Activated T-cell treated with anti-CD3 and anti-CD28 coated beads, Interleukin-2, amount 50 U/mL, for 72 hours (primary cell): Measurements from ENCODE around the gene ACSL3. TPM values are rescaled to one million over a fixed set of nuclear protein-coding genes. Genes with fewer than 3 reads are reported as not detected.
"Not testable (repeated sequence)": the region's sequence is repeated elsewhere in the genome, so short reads cannot be mapped to it uniquely, and the experiment has no call there.

Experiments
- ATAC-seq, 2 donors: fragments of 150-1000 bp; cut with Tn5 transposase; replicated peaks in 1 of 2; 2 replicates each; pipeline ENCODE4 v1.10.0; 2021; ENCODE audit warnings: moderate library complexity in 2 of 2, mild to moderate bottlenecking in 1 of 2
- DNase-seq, 2 donors: peaks; one replicate each; pipeline ENCODE4 v3.0.0; 2021 to 2022; ENCODE audit warnings: mixed read lengths in 1 of 2
- H3K27ac Mint-ChIP-seq: one replicate; pipeline ENCODE4 v1.8.0; 2022; ENCODE audit warnings: mild to moderate bottlenecking, moderate library complexity, mixed read lengths
- H3K27me3 Mint-ChIP-seq: one replicate; pipeline ENCODE4 v1.8.0; 2022; ENCODE audit warnings: low read depth, mixed read lengths
- H3K36me3 Mint-ChIP-seq, 2 donors: one replicate each; pipeline ENCODE4 v1.8.0; 2022; ENCODE audit warnings: mixed read lengths in 2 of 2, mild to moderate bottlenecking in 1 of 2; ENCODE audit not compliant: insufficient read depth in 2 of 2
- H3K4me1 Mint-ChIP-seq: one replicate; pipeline ENCODE4 v1.8.0; 2022; ENCODE audit warnings: low read depth, mixed read lengths
- H3K4me3 Mint-ChIP-seq, 2 donors: one replicate each; pipeline ENCODE4 v1.8.0; 2022; ENCODE audit warnings: mild to moderate bottlenecking in 2 of 2, mixed read lengths in 2 of 2, moderate library complexity in 2 of 2
- H3K9me3 Mint-ChIP-seq, 2 donors: one replicate each; pipeline ENCODE4 v1.8.0; 2022; ENCODE audit warnings: mixed read lengths in 2 of 2
- total RNA-seq, 2 donors: library from RNA; stranded (reverse); gene quantifications; one replicate each; pipeline ENCODE4 v1.2.3, GENCODE V29; 2022

ACSL3 gene
- total RNA-seq, 2 donors from 2014 or later, result 63.3 to 69.3 TPM

GRCh38 chr2:222837643-222838056, 23.2 kb upstream of the ACSL3 start:
- DNase-seq (no peak), ATAC-seq (no peak)
- Mint-ChIP-seq H3K36me3 (no peaks in the 10 kb centered on the region), H3K4me3 (no peak overlapping the region), H3K9me3 (no peaks in the 10 kb centered on the region), H3K27me3 (peaks cover 25% of the 10 kb centered on the region), H3K27ac (no peak overlapping the region), H3K4me1 (peaks cover 15% of the 10 kb centered on the region)

DNA sequence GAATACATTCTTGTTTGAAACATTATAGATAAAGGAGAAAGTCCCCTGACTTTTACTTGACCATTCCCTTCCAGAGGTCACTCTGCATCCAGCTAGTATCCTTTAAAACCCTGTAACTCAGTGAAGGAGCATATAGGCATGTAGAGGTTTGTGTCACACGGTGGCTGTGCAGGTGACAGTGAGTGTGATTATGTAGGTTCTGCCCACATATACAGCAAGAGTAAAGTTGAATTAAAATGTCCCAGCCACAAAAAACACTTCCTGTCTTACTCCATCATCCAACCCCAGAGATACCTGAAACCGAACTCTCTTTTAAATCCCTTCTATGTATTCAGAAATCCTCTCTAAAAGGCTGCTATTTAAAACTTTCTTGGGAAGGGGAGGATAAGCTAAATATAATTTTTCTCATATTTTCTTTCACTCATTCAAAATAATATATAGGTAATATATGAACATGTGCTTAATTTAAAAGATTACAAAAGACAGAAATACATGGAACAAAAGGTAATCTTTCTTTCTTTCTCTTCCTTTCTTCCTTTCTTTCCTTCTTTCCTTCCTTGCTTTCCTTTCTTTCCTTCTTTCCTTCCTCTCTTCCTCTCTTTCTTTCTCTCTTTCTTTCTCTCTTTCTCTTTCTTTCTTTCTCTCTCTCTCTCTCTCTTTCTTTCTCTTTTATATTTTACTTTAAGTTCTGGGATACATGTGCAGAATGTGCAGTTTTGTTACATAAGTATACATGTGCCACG, 20.6 kb upstream of the ACSL3 start:
- Mint-ChIP-seq H3K4me3 (peak overlapping the region in 1 of 2 donors; percentile 4), H3K9me3 (no peaks in the 10 kb centered on the region), H3K4me1 (peaks cover 27% of the 10 kb centered on the region), H3K36me3 (no peaks in the 10 kb centered on the region), H3K27ac (no peak overlapping the region), H3K27me3 (peaks cover 34% of the 10 kb centered on the region)
- peak; percentile 72 to 78 for ATAC-seq
- DNase-seq, result no peak

DNA sequence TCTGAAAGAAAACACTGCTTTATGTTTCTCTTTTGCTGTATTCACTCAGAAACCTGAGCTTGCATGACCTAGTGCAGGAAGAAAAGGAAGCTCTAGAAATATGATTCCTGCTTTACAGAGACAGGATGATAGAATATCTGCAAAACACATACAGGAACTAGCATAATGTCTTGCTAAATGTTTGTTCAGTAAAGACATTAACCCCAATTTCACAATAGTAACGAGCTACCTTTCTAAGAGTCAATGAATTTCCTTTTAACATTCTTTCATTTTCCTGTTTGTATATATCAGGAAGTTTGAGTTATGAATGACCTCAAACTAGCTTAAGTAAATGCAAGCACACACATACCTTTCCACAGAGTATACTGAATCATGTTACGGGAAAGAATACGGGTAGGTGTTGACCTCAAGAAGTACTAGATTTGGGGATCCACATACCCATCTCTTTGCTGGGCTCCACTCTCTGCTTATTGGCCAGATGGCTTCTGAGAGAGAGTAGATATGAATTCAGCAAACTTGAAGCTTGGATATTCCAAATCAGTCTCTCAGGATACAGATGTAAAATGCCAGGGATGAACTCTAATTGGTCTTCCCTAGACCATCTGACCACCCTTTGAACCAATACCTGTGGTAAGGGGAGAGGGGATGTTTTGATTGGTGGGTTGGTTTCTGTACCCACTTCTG, 18.2 kb upstream of the ACSL3 start:
- Mint-ChIP-seq H3K27ac (peak overlapping the region; percentile 69), H3K9me3 (no peaks in the 10 kb centered on the region), H3K27me3 (peaks cover 21% of the 10 kb centered on the region), H3K4me1 (peaks cover 27% of the 10 kb centered on the region), H3K36me3 (no peaks in the 10 kb centered on the region), H3K4me3 (no peak overlapping the region)
- DNase-seq, result no peak
- ATAC-seq, result no peak

DNA sequence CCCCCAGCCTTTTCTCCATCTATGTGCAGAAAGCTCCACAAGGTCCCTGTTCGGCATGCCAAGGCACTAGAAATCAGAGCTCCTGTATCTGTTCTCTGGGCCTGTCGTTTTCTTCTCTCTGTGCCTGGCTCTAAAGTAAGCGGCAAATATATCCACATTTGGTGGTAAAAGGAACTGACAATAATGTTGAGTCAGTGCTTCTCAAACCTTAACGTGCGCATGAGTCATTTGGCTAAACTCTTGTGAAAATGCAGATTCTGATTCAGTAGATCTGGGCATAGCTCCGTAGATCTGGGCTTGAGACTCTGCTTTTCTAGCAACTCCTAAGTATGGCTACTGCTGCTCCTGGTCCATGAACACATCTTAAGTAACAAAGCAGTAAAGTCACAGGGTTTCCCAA, 16.5 kb upstream of the ACSL3 start:
- Mint-ChIP-seq H3K27me3 (peaks cover 15% of the 10 kb centered on the region), H3K4me1 (peaks cover 27% of the 10 kb centered on the region), H3K36me3 (no peaks in the 10 kb centered on the region), H3K27ac (no peak overlapping the region), H3K4me3 (no peak overlapping the region), H3K9me3 (no peaks in the 10 kb centered on the region)
- ATAC-seq, result peak; percentile 51 to 70
- no peak for DNase-seq

GRCh38 chr2:222845314-222845713, 15.5 kb upstream of the ACSL3 start:
- Mint-ChIP-seq H3K4me1 (peaks cover 22% of the 10 kb centered on the region), H3K27me3 (peaks cover 15% of the 10 kb centered on the region)
- H3K4me3 Mint-ChIP-seq, H3K27ac Mint-ChIP-seq, DNase-seq, ATAC-seq, H3K9me3 Mint-ChIP-seq, H3K36me3 Mint-ChIP-seq: not testable (repeated sequence)

GRCh38 chr2:222846003-222846402, 14.8 kb upstream of the ACSL3 start:
- no peak for ATAC-seq
- no peak overlapping the region for H3K27ac Mint-ChIP-seq

DNA sequence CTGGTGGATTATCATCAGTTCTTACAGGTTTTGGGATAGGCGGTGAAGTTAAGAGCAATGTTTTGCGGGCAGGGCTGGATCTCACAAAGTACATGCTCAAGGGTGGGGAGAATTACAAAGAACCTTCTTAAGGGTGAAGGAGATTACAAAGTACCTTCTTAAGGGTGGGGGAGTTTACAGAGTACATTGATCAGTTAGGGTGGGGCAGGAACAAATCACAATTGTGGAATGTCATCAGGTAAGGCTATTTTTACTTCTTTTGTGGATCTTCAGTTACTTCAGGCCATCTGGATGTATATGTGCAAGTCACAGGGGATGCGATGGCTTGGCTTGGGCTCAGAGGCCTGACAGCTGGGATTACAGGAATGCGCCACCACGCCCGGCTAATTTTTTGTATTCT, 12.8 kb upstream of the ACSL3 start:
- not testable (repeated sequence) for H3K27ac Mint-ChIP-seq, H3K4me1 Mint-ChIP-seq, H3K4me3 Mint-ChIP-seq, H3K9me3 Mint-ChIP-seq, DNase-seq, H3K36me3 Mint-ChIP-seq, ATAC-seq
- peaks cover 11% of the 10 kb centered on the region for H3K27me3 Mint-ChIP-seq

More at GRCh38 chr2:222846003-222846402, 14.8 kb upstream of the ACSL3 start:
- no peak for DNase-seq
- peaks cover 18% of the 10 kb centered on the region for H3K4me1 Mint-ChIP-seq
- H3K36me3 Mint-ChIP-seq, result no peaks in the 10 kb centered on the region
- H3K27me3 Mint-ChIP-seq, result peaks cover 15% of the 10 kb centered on the region
- no peaks in the 10 kb centered on the region for H3K9me3 Mint-ChIP-seq
- H3K4me3 Mint-ChIP-seq, result no peak overlapping the region

DNA sequence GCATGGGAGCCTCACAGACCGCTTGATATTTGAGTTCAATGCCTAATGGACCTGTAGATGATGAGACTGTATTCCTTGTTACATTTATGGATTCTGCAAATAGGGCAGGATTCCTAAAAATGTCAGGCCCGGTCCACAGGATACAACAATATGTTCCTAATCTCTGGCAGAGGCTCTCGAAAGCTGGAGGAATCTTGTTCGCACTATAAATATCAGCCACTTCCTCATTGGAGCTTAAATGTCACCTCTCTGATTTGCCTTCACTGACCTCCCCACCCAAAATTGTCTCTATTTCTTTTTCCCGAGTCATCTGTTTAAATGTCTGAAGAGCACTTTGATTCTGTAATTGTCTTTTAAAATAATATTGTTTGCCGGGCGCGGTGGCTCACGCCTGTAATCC, 12.0 kb upstream of the ACSL3 start:
- Mint-ChIP-seq H3K27ac (no peak overlapping the region), H3K4me3 (no peak overlapping the region), H3K27me3 (peaks cover 6% of the 10 kb centered on the region), H3K4me1 (peaks cover 4% of the 10 kb centered on the region), H3K36me3 (no peaks in the 10 kb centered on the region), H3K9me3 (no peaks in the 10 kb centered on the region)
- ATAC-seq (no peak), DNase-seq (no peak)

GRCh38 chr2:222851956-222852617, 8.7 kb upstream of the ACSL3 start:
- Mint-ChIP-seq H3K36me3 (no peaks in the 10 kb centered on the region), H3K4me1 (no peaks in the 10 kb centered on the region), H3K9me3 (no peaks in the 10 kb centered on the region), H3K27ac (no peak overlapping the region), H3K27me3 (peaks cover 5% of the 10 kb centered on the region), H3K4me3 (no peak overlapping the region)
- ATAC-seq, result no peak
- no peak for DNase-seq

DNA sequence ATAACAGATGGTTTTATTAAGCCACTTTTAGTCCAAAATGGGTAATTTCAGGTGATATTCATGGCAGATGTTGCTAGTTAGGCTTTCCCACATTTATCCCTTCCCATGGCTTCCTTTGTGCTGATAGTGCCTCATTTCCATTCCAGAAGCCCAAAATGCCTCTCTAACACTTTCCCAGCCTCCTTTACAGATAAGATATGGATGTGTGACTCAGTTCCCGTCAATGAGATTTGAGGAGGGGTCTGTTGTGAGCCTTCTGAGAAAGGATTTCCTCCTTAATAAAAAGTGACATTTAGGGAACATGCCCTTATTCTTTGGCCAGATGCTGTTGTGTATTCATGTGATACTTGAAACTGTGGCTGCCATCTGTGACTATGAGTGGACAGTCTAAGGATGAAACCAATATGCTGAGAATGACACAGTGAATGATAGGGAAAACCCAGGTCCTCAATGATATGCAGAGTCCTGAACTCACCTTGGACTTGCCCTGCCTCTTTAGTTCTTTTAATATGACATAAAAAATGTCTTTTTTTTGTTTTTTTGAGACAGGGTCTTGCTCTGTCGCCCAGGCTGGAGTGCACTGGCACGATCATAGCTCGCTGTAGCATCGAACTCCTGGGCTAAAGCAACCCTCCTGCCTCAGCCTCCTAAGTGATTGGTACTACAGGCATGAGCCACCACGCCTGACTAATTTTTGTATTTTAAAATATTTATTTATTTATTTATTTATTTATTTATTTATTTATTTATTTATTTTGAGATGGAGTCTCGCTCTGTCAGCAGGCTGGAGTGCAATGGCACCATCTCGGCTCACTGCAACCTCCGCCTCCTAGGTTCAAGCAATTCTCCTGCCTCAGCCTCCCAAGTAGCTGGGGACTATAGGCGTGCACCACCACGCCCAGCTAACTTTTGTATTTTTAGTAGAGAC, 5.8 kb upstream of the ACSL3 start:
- DNase-seq (no peak), ATAC-seq (no peak)
- Mint-ChIP-seq H3K27ac (no peak overlapping the region), H3K36me3 (no peaks in the 10 kb centered on the region), H3K9me3 (no peaks in the 10 kb centered on the region), H3K27me3 (peaks cover 10% of the 10 kb centered on the region), H3K4me1 (peaks cover 4% of the 10 kb centered on the region), H3K4me3 (no peak overlapping the region)

DNA sequence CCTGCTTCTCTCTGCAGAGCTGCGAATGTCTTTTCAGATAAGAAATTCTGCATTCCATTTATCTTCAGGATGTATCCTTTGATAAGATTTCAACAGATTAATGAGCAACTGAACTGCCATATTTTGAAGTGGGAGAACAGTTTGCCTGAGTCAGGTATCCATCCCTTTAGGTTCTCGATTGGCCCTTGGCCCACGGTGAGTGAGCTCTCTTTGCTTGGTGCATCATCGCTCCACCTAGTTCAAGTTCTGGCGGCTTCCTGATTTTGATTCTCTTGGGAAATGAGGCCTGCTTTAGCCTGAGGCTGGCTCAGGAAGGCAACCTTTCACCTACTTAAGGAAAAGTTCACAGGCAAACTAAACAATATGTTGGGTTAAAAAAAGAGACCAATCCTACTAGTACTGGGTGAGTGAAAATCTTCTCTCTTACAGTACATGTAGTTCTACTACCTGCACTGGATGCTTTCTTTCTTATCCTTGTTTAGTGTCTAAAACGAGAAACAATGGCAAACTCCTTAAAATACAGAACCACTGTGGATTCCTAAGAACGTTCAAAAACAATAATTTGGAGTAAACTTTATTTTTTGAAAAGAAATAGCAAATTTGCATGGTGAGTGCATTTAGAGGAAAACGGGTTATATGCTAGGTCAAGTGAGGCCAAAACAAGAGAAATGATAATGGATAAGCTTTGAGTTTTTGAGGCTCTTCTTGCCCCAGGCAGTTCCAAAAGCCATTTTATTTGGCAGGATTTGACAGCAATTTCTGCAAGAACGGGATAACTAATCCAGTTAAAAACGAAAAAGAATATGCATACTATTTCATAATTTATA, 837 bp upstream of the ACSL3 start:
- H3K4me1 Mint-ChIP-seq, result peaks cover 7% of the 10 kb centered on the region
- DNase-seq (no peak), ATAC-seq (no peak)
- H3K36me3 Mint-ChIP-seq, result peaks cover 3% of the 10 kb centered on the region in 2 donors
- H3K4me3 Mint-ChIP-seq, result peak overlapping the region; percentile 74 to 89
- H3K27ac Mint-ChIP-seq, result peak overlapping the region; percentile 87
- peaks cover 10% of the 10 kb centered on the region for H3K27me3 Mint-ChIP-seq
- no peaks in the 10 kb centered on the region for H3K9me3 Mint-ChIP-seq
